HEK293T (cell line): ENCODE measurements around the gene RBL2.

Source experiments
- ARNT ChIP-seq: fragments of 450-650 bp; IDR thresholded peaks from 2 replicates; pipeline ENCODE4 v1.6.1; 2017; ENCODE audit warnings: mild to moderate bottlenecking
- BHLHE40 ChIP-seq: fragments of 450-650 bp; IDR thresholded peaks from 2 replicates; pipeline ENCODE4 v1.6.1; 2016; ENCODE audit warnings: mild to moderate bottlenecking, moderate library complexity, borderline replicate concordance
- CTBP1 ChIP-seq: fragments of 450-650 bp; IDR thresholded peaks from 2 replicates; pipeline ENCODE4 v1.6.1; 2016; ENCODE audit warnings: borderline replicate concordance
- ELF4 ChIP-seq: fragments of 450-650 bp; IDR thresholded peaks from 2 replicates; pipeline ENCODE4 v1.6.1; 2017; ENCODE audit warnings: antibody characterized with exemption
- FOXA1 ChIP-seq: fragments of 450-650 bp; IDR thresholded peaks from 2 replicates; pipeline ENCODE4 v1.6.1; 2016; ENCODE audit warnings: mild to moderate bottlenecking
- FOXK2 ChIP-seq: fragments of 450-650 bp; IDR thresholded peaks from 2 replicates; pipeline ENCODE4 v1.6.1; 2016; ENCODE audit warnings: mild to moderate bottlenecking
- FOXM1 ChIP-seq: fragments of 450-650 bp; IDR thresholded peaks from 2 replicates; pipeline ENCODE4 v1.6.1; 2017; ENCODE audit warnings: mild to moderate bottlenecking, borderline replicate concordance
- L3MBTL2 ChIP-seq: fragments of 450-650 bp; conservative IDR thresholded peaks from 2 replicates; pipeline ENCODE4 v1.6.1; 2016; ENCODE audit warnings: mild to moderate bottlenecking
- NFRKB ChIP-seq: fragments of 450-650 bp; IDR thresholded peaks from 2 replicates; pipeline ENCODE4 v1.6.1; 2016; ENCODE audit warnings: mild to moderate bottlenecking, moderate library complexity
- PKNOX1 ChIP-seq: fragments of 450-650 bp; IDR thresholded peaks from 2 replicates; pipeline ENCODE4 v1.6.1; 2016
- SP1 ChIP-seq: fragments of 450-650 bp; IDR thresholded peaks from 2 replicates; pipeline ENCODE4 v1.6.1; 2017
- SUZ12 ChIP-seq: fragments of 450-650 bp; IDR thresholded peaks from 2 replicates; pipeline ENCODE4 v1.6.1; 2016; ENCODE audit warnings: mild to moderate bottlenecking
- TARDBP ChIP-seq: fragments of 450-650 bp; IDR thresholded peaks from 2 replicates; pipeline ENCODE4 v1.6.1; 2016
- ZNF384 ChIP-seq: fragments of 450-650 bp; IDR thresholded peaks from 2 replicates; pipeline ENCODE4 v1.6.1; 2016

DNA sequence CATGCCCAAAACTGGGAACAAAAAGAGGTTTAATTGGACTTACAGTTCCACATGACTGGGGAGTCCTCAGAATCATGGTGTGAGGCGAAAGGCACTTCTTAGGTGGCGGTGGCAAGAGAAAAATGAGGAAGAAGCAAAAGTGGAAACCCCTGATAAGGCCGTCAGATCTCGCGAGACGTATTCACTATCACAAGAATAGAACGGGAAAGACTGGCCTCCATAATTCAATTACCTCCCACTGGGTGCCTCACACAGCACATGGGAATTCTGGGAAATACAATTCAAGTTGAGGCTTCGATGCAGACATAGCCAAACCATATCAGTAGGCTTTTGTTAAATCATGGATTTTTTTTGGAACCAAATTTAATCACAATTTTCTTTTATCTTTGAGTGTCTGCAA, 24.4 kb downstream of the RBL2 start:
- TF ChIP-seq FOXM1 (no peak), ELF4 (no peak), PKNOX1 (no peak), FOXA1 (no peak), ZNF384 (no peak), SUZ12 (no peak), CTBP1 (no peak), SP1 (no peak), BHLHE40 (no peak), TARDBP (no peak), ARNT (no peak), L3MBTL2 (no peak), FOXK2 (no peak), NFRKB (no peak)
